NCI-H2081 (cell line): ENCODE results near the gene MOK.
"Not testable (repeated sequence)": the region's sequence is repeated elsewhere in the genome, so short reads cannot be mapped to it uniquely, and the experiment has no call there.

ENCODE experiments used
- DNase-seq, 2 experiments: peaks; one replicate each; lab custom pipeline; 2025; lab: John Stamatoyannopoulos, UW

The MOK gene

DNA sequence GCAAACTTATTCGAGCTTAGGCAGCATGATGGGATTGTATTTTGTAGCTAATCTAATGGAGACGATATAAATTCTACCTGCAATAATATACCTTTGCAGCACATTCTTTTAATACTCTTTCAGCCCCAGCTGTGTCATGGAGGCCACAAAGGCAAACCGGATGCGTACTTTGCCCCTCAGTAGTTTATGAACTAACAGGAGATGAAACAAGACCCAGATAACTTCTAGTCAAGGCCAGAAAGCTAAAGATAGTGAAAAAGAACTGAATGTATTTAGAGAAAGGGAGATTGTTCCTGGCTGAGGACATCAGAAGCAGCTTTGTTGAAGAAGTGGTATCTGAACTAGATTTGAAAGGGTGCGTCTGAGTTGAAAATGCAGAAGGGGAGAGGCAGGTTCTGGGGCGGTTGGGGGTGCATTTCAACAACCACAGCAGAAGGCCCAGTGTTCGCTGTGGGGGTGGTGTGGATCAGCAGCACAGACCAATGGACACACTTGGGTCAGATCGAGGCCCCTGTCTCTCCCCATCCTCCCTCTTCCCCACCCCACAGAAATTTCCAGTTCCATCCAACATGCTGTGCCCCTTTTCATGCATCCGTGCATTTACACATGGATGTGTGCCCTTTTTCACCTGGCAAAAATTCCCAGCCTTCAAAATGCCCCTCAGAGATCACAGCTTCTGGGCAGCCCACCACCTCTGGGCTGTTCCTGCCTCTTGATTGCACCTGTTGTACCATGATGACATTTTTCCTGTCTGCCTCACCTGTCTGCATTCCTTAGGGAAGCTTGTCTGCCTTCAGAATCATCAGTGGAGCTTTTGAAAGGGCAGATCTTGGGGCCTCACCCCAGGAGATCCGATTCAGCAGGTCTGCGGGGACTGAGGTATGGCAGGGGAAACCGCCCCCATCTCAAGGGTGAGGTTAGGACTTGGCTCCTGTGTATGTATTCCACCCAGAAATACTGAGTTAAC, 16.8 kb upstream of the MOK start:
- no peak for DNase-seq

DNA sequence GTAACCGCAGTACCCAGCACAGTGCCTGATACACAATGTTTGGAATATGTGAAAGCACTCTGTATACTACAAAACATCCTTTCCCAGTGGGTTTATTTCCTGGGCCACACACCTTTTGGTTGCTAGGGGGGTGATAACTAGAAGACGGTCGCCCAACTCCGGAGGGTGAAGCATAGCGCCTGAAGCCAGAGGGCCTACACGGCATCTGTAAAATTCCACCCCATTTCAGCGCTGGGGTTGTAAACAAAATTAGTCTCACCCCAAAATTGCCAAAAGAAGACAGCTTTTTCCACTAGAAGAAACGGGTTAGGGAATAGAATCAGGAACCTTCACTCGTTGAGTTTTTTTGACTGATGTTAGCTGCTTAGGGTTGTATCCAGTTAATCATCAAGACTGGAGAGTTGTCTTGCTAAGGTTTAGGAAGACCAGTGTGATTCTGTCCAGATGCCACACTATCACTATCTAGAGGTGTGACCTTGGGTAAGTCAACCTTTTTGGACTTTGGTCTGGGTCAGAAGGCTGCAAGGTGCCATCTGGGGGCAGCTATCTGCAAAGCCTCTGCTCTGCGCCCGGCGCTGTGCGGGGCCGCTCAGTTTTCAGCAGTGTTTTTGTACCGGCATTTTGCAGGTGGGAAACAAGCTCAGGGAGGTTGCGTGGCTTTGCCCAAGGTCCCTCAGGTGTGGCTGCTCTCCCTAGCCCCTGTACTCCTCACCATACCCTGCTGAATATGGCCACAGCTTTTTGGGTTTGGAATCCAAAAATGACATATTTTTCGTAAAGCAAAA, 15.9 kb upstream of the MOK start:
- no peak for DNase-seq

DNA sequence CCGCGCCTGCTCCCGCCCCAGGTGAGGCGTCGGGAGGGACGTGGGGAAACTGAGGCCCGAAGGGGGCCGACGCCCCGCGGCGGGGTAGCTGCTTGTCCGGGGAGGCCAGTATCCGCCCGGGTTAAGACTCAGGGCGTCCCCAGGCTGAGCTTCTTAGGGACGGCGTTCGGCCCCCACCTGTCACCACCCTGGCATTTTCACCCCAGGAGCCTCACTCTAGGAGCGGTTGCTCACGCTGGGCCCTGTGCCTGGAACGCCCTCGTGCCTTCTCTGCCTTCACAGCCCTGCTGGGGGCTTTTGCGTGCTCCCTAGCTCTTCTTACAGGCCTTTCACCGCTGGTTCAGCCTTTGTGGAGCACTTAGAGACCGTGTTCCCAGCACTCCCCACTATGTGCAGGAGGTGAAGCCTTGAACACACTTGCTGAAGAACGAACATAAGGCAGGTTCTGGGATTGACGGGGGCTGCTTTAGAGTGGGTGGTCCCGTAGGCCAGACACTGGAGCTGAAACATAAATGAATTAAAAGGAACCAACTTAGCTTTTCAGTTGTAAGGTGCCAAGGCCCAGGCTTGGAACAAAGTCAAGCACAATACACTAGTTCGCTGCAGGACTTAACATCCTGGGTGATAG, 15.2 kb upstream of the MOK start:
- DNase-seq = peak; percentile 12 to 42

DNA sequence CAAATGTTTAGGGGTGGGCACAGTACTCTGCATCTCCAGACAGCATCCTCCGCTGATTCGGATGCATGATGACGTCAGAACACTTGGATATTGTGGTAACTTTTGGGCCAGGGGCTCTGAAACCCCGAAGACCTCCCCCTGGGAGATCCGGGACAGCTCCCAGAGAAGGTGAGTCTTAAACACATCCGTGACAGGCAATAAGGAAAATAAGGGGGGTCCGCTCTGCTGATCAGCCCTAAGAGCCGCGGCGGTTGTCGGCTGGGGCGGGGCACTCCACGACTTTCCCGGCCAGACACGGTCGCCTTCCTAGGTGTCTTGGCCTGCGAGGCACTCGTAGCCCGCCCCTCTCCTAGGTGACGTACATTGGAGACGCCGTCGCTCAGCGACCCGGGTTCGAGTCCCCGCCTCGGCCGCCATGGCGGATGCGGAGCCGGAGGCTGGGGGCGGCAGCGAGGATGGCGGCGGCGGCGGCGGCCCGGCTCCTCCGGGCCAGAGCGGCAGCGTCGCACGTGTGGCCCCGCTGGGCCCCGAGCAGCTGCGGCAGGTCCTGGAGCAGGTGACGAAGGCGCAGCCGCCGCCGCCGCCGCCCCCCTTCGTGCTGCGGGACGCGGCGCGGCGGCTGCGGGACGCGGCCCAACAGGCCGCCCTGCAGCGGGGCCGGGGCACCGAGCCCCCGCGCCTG, 14.5 kb upstream of the MOK start, which contains the start of gene ZNF839:
ZNF839 (plus strand) TSS at position 396 of the 682 bp plus-strand sequence; CDS start at position 416, 20 bp downstream.
- peak; percentile 91 to 92 for DNase-seq

DNA sequence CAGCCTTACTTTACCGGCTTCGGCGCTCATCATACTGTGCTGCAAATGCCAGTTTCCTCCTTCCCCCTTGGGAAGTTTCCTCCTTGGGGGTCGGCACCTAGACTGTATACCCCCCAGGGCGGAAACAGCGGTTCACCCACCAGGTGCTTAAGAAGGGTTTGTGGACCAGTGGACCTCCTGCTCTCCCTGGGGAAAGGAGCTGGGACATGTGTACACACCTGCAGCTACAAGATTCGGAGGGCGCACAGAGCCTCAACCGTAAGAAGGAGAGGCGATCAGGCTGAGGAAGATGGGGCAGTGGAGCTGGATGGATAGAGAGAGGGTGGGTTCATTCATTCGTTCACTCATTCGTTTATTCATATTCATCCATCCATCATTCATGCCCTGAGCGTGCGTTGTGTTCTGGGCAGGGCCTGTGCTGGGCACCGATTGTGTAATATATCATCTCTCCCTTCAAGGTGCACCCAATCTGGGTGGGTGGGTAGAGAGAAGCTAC, 13.9 kb upstream of the MOK start:
- DNase-seq = no peak

DNA sequence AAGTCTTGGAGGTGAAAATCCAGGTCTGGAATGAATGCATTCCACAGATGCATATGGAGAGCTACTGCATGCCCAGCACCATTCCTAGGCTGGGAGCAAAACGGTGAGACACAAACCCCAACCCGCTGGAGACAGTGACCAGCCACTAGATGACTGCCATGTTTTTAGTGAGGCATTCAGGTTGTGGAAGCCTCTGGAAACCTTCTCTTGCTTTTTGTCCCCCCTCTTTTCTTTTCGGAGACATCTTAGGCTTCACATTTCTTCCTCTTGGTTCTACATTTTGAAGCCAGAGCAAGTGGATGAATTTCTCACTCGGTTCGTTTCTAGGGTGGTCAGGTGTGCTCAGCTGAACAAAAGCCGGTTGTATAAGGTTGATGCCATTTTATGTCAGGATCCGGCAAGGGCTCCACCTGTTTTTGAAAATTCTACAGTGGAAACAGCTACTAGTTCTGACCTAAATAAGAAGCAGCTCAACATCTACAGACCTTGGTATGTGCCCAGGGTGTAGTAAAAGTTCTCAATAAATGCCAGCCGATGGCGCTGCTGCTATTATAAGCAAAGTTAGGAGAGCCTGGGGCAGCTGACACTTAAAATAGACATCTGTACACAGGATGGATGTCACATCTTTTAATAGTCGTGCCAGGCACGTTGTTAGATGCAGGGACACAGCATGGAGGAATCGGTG, 12.7 kb upstream of the MOK start:
- DNase-seq = peak; percentile 55 to 78

DNA sequence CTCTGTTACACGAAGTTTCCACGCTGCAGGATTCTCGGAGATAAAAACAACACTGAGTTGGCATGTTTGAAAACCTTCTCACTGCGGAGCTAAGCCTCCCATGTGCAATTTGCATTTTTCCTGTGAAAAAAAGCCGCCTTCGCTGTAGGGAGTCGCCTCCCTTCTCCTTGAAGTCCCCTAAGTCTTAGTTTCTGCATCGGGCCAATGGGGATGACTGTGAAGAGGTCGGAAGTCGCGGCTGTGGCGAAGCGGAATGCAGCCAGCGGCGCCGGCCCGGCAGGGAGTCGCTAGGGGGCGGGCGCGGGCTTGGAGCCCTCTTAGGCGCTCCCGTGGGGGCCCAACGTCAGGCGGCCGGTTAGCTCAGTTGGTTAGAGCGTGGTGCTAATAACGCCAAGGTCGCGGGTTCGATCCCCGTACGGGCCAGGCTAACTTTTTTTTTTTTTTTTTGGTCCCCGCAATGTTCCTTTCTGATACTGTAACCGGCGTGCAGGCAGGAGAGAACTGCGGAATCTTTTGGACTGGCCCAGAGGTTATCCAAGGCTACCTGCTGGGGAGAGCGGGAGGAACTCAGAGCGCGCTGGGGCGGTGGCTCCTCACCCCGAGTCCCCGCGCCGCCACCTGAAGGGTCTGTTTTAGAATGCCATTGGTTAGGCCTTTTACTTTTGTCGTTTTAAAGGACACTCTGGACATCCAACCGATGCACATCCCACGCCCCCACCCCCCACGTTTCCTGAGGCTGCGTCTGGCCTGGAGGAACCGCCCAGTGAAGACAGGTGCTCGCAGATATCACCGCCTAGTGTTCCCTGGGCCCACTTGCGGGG, 12.0 kb upstream of the MOK start:
- peak; percentile 82 to 91 for DNase-seq

DNA sequence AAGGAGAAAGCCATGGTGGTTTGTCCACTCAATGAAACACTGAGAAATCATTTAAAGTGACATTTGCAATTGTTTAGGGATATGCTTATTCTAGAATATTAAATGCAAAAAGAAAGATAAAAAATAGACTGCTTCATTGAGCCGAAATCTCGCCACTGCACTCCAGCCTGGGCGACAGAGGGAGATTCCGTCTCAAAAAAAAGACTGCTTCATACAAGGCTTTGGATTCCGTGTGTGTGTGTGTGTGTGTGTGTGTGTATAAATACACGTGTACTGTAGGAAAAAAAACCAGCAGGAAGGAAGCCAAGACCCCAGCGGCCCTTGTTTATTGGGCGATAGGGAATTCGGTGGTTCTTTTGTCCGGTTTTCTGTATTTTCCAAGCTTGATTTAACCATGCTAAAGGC, 11.4 kb upstream of the MOK start:
- DNase-seq = peak; percentile 38 to 63

DNA sequence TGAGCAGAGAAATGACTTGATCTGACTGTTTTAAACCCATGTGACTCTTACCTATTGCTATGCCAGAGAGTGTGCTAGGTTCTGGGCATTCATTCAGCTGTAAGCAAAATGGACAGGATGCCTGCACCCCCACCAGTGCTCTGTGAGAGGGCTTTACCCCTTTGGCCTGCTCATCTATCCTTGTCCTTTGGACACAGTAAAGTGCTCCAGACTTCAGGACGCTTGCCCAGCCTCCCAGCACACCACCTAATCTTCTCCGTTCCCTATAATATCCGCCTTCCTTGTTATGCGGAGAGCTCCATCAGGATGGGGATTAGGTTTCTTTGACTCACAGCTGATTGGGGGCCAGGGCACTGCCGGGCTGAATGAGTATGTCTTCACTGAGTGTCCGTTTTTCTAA, 10.2 kb upstream of the MOK start:
- no peak for DNase-seq

DNA sequence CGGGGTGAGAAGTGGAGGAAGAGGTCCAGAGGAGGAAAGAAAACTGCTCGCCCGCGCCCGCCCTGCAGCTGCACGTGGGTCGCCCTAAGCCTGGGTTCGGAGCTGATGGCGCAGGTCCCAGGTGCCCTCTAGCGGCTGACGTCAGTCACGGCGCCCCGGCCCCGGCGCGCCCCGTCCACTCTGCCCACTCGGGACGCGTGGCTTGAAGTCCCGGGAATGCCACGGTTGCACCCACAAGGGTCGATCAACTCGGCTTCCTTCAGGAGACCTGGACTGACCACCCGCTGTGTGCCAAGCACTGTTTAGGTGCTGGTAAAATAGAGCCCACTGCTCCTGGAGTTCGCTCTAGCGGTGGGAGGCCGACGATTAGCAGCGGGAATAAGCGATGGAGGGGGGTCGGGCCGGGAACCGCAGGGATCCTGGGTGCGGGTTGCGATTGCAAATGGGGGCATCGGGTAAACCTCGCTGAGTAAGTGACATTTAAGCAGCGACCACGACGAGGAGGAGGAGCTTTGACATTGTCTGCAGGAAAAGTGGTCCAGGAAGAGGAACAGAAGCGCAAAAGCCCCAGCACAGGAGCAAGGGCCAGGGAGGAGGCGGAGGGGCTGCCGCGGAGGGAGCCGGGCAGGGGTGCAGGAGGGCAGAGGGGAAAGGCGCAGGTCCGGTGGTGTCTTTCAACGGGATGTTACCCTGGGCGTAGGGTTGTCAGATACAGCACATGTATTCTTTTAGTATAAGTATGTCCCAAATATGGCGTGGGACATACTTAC, 9.5 kb upstream of the MOK start:
- peak; percentile 74 to 83 for DNase-seq

DNA sequence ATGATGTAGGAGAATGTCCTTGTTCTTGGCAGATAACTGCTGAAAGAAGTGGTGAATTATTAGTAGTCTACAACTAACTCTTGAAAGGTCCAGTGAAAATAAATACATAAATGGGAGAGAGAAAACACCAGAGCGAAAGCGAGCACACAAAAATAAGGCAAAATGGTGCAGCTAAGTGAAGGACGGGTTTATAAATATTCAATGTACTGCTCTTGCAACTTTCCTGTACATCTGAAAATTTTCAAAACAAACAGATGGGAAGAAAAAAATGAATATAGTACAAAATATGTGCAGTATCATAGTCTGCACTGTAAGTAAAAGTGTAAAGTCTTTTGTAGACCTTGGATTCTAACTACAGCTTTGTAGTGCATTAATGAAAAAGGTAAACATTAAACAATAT, 1.3 kb downstream of the MOK start:
- no peak for DNase-seq

DNA sequence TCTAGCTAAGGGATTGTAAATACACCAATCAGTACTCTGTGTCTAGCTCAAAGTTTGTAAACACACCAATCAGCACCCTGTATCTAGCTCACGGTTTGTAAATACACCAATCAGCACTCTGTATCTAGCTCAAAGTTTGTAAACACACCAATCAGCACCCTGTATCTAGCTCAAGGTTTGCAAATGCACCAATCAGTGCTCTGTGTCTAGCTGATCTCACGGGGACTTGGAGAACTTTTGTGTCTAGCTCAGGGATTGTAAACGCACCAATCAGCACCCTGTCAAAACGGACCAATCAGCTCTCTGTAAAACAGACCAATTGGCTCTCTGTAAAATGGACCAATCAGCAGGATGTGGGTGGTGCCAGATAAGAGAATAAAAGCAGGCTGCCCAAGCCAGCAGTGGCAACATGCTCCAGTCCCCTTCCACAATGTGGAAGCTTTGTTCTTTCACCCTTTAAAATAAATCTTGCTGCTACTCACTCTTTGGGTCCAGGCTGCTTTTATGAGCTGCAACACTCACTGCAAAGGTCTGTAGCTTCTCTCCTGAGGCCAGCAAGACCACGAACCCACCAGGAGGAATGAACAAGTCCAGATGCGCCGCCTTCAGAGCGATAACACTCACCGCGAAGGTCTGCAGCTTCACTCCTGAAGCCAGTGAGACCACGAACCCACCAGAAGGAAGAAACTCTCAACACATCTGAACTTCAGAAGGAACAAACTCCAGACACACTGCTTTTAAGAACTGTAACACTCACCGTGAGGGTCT, 6.5 kb downstream of the MOK start:
- not testable (repeated sequence) for DNase-seq

DNA sequence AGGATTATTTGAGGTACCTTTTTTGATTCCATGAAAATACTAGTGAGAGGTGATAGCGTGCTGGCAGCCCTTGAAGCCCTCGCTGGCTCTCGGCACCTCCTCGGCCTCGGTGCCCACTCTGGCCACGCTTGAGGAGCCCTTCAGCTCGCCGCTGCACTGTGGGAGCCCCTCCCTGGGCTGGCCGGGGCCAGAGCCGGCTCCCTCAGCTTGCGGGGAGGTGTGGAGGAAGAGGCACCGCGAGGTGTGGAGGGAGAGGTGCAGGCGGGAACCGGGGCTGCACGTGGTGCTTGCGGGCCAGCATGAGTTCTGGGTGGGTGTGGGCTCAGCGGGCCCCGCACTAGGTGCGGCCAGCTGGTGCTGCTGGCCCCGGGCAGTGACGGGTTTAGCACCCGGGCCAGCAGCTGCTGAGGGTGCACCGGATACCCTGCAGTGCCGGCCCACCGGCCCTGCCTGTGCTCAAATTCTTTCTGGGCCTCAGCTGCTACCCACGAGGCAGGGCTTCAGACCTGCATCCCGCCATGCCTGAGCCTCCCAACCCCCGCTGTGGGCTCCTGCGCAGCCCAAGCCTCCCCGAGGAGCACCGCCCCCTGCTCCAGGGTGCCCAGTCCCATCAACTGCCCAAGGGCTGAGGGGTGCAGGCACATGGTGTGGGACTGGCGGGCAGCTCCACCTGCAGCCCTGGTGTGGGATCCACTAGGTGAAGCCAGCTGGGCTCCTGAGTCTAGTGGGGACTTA, 7.4 kb downstream of the MOK start:
- DNase-seq = no peak

DNA sequence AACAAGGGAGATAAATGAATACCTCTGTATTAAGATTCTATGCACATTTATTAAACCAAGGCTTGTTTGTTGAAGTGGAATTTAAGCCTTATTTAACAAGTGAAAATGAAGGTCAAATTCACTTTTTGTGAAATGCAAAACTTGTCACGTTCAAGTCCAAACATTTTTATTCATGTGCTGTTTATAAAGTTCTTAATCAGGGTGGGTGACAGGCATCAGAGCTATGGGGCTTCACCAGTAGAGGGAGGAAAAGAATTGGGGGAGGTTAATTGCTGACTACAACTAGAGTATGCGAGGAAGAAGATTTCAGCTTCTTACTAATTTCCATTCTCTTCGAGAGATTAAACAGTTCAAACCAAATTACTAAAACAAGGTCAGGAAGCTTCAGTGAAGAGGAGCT, 9.7 kb downstream of the MOK start:
- no peak for DNase-seq

DNA sequence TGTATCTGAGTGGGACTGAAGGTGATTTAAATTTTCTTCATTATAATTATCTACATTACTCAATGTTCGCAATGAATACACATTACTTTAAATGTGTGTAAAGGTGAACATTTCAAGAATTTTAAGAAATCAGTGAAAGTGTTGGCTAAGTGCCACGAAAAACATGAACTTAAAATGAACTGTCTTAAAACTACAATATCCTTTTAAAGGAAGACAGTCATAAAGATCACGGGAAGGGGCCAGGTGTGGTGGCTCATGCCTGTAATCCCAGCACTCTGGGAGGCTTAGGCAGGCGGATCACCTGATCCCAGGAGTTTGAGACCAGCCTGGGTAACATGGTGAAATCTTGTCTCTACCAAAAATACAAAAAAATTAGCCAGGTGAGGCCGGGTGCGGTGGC, 11.2 kb downstream of the MOK start:
- no peak for DNase-seq

DNA sequence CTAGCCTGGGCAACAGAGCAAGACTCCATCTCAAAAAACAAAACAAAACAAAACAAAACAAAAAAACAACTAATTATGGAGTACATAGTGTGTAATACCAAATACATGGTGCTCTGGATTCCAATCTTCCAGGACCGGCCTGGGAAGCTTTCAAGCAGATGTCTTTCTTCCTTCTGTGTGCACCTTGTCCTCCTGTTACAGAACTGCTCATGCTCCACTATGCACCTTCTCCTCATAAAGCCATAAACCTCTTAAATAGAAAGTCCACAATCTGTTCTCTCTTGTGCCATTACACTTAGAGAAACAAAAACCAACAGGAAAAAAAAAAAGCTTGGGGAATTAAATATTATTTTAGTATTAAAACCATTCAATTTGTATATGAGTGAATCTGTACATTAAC, 12.5 kb downstream of the MOK start:
- DNase-seq = no peak

DNA sequence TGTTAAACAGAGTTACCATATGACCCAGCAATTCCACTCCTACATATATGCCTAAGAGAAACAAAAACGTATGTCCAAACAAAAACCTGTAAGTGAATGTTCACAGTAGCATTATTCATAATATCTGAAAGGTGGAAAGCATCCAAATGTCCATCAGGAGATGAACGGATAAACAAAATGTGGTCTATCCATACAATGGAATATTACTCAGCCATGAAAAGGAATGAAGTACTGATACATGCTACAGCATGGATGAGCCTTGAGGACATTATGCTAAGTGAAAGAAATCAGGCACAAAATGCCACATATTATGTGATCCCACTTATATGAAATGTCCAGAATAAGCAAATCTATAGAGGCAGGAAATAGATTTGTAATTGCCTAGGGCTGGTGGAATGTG, 16.8 kb downstream of the MOK start:
- DNase-seq = no peak

DNA sequence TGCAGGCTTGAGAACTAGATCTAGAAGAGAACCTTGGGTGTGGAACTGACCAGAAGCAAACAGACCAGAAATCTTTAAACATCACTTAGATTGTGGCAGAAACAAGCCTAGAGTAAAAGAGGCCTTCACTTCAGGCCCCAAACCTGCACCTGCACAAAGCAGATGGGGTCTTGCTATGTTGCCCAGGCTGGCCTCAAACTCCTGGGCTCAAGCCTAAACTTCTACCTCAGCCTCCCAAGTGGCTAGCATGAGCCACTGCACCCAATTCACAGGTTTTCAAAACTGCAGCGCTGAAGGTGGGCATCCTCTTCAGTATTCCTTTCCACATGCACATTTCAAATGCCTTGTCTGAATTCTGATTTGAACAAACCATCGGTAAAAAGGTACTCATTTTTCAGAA, 19.9 kb downstream of the MOK start:
- no peak for DNase-seq
